Lower leg skin (tissue), 4 donors: ENCODE results near the gene DQX1. TPM values are rescaled to one million over a fixed set of nuclear protein-coding genes. Genes with fewer than 3 reads are reported as not detected.

ENCODE experiments used
- DNase-seq, 2 donors: peaks; one replicate each; pipeline ENCODE4 v3.0.0-alpha.2; 2019; ENCODE audit warnings: low spot score in 2 of 2
- H3K4me3 ChIP-seq: fragments of 200-600 bp; sonication (generic); 2 replicates; pipeline ENCODE4 v1.5.1; 2017; ENCODE audit warnings: mild to moderate bottlenecking, low read depth; ENCODE audit not compliant: poor library complexity, severe bottlenecking
- CTCF ChIP-seq, 3 donors: fragments of 450-650 bp; IDR thresholded peaks; one replicate each; pipeline ENCODE4 v1.5.1; 2016; ENCODE audit warnings: antibody characterized with exemption in 3 of 3, mild to moderate bottlenecking in 3 of 3, moderate library complexity in 2 of 3
- POLR2A ChIP-seq, 2 donors: fragments of 450-650 bp; IDR thresholded peaks; one replicate each; pipeline ENCODE4 v1.6.1; 2016 to 2017; ENCODE audit warnings: antibody characterized with exemption in 2 of 2, mild to moderate bottlenecking in 1 of 2, moderate library complexity in 1 of 2
- WGBS, 2 donors: methylation state at CpG; one replicate each; pipeline ENCODE4 v1.1.5; 2018; 5-methylcytosine and 5-hydroxymethylcytosine counted together
- intact Hi-C: fragments of 100-400 bp; cut with DNase I; formaldehyde crosslinking; loops from one replicate; pipeline ENCODE4 v1.15.0; 2023; ENCODE audit warnings: low total_unique reads
- total RNA-seq, 4 donors: library from RNA; depleted of rRNA; stranded (reverse); fragments of >200 nt; gene quantifications; one replicate each; pipeline ENCODE4 v1.1.0, GENCODE V29; 2016

Gene DQX1
- total RNA-seq, 4 donors from 2014 or later = 1.9 to 8.0 (median 6.2) TPM

- WGBS, 2 donors = 1% methylated on average over 41 of the region's 41 CpGs
- intact Hi-C loops = no loop called here
- TF ChIP-seq CTCF (IDR thresholded peaks at IDR 0.05) (no peak), POLR2A (IDR thresholded peaks at IDR 0.05) (no peak)
- no peak overlapping the region for H3K4me3 ChIP-seq
- DNase-seq = no peak
These were observed 27.3 kb downstream of the DQX1 start for GRCh38 chr2:74498500-74499266.

GRCh38 chr2:74497777-74498499 is 28.1 kb downstream of the DQX1 start:
- no peak overlapping the region for H3K4me3 ChIP-seq
- 5 to 6% methylated on average over 28 to 42 of the region's 61 CpGs for WGBS, 2 donors
- DNase-seq = no peak
- intact Hi-C loops = no loop called here
- TF ChIP-seq POLR2A (IDR thresholded peaks at IDR 0.05) (no peak), CTCF (IDR thresholded peaks at IDR 0.05) (no peak)

GRCh38 chr2:74496997-74497776 is 28.8 kb downstream of the DQX1 start:
- 58 to 61% methylated on average over 19 of the region's 19 CpGs for WGBS, 2 donors
- TF ChIP-seq CTCF (IDR thresholded peaks at IDR 0.05) = no peak
- TF ChIP-seq POLR2A (IDR thresholded peaks at IDR 0.05) = no peak
- intact Hi-C loops = no loop called here
- H3K4me3 ChIP-seq = no peak overlapping the region
- DNase-seq = no peak

- WGBS, 2 donors = 83 to 100% methylated on average over 1 of the region's 1 CpG
- intact Hi-C loops = no loop called here
- no peak overlapping the region for H3K4me3 ChIP-seq
- no peak for TF ChIP-seq POLR2A (IDR thresholded peaks at IDR 0.05)
- no peak for TF ChIP-seq CTCF (IDR thresholded peaks at IDR 0.05)
- DNase-seq = no peak
These were observed 30.6 kb downstream of the DQX1 start for GRCh38 chr2:74495440-74495839.

GRCh38 chr2:74493546-74493945 is 32.5 kb downstream of the DQX1 start:
- WGBS, 2 donors = 90 to 95% methylated on average over 3 of the region's 3 CpGs
- intact Hi-C loops = no loop called here
- TF ChIP-seq POLR2A (IDR thresholded peaks at IDR 0.05) (no peak), CTCF (IDR thresholded peaks at IDR 0.05) (no peak)
- no peak overlapping the region for H3K4me3 ChIP-seq
- DNase-seq = no peak
